Astrocyte of the hippocampus (primary cell): ENCODE data around the gene YPEL5.

Source experiments
- DNase-seq: peaks from one replicate; pipeline ENCODE4 v3.0.0; 2011; ENCODE audit warnings: low read depth, low spot score

YPEL5 gene

GRCh38 chr2:30203156-30203555 lies 56.3 kb downstream of the YPEL5 start:
- DNase-seq, result no peak

GRCh38 chr2:30204281-30204680 lies 57.5 kb downstream of the YPEL5 start:
- DNase-seq, result no peak

GRCh38 chr2:30205456-30205855 lies 58.6 kb downstream of the YPEL5 start:
- no peak for DNase-seq

GRCh38 chr2:30206461-30207430 lies 59.9 kb downstream of the YPEL5 start:
- no peak for DNase-seq

GRCh38 chr2:30208453-30208852 lies 61.6 kb downstream of the YPEL5 start:
- peak; percentile 83 for DNase-seq

- no peak for DNase-seq
These were observed 62.4 kb downstream of the YPEL5 start for GRCh38 chr2:30209227-30209626.
